Stimulated activated CD4-positive, alpha-beta T cell treated with anti-CD3 and anti-CD28 coated beads, Interleukin-1b, Interleukin-23, amount 100 ng/mL, for 1 hour (primary cell): ENCODE measurements around the gene ZNF93.
"Not testable (repeated sequence)": the region's sequence is repeated elsewhere in the genome, so short reads cannot be mapped to it uniquely, and the experiment has no call there.

Source experiments
- DNase-seq, 2 donors: peaks; one replicate each; pipeline ENCODE4 v3.0.0-alpha.2; 2020; ENCODE audit warnings: low read depth in 2 of 2

ZNF93 gene

DNA sequence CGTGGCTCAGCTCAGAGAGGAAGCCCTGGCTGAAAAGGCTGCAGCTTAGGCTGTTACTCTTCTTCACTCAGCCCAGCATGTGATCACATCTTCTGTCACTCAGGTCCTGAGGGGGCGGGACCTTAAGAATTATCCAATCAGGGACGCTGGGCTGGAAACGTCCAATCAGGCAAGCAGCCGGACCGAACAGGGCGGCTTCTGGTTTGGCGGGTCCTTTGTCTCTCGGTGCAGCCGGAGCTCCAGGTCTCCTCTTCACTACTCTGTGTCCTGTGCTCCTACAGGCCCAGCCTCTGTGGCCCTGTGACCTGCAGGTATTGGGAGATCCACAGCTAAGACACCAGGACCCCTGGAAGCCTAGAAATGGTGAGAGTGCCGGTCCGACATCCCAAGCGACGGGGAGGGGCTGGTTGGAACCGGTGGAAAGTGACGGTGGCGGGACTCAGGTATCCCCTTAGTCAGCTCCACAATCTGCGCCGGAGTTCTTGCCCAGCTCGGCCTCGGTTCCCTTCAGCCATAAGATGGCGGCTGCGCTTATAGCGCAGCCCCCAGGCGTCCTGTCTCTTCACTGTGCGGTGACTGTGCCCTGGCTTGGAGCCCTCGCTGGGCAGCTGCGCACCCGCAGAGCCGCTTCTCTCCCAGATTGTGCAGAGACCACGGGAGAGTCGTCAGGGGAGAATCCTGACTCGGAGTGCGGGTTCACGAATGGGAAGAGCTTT, at the start of gene ZNF93:
Gene ZNF93, plus strand, starts transcription at position 218 of the 716 bp plus-strand sequence. Its CDS starts 143 bp downstream, at position 361.
- peak; percentile 68 to 73 for DNase-seq

DNA sequence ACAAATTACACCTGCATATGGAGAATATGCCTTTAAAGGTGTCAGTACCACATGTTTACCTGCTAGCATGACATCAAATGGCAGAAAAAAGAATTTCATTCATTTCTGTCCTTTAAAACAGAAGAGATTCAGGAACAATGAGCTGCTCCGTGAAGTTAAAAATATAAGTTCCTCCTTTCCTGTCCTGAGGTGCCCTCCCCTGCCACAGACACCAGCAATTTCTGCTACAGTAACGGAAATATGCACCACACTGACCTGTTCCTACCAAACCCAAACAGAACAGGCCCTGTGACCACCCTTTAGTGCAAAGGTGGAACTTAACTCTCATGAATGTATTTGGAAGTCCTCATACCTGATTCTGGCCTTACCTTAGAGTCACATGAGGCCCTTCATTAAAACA, 49.0 kb upstream of the ZNF93 start:
- DNase-seq: not testable (repeated sequence)

DNA sequence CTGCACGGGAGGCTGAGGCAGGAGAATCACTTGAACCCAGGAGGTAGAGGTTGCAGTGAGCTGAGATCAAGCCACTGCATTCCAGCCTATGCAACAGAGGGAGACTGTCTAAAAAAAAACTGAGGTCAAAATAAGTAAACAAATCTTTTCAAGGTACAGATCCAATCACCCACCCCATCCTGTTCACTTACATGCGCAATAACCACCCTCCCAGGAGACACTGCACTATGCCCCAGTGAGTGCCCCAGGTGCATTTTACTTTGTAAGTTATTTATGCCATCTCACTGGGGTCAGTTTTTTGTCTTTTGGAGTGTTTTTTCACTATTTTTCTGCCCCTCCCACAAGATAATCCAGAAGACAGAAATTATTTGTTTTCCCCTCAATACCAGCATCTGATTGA, 42.0 kb upstream of the ZNF93 start:
- no peak for DNase-seq

GRCh38 chr19:19860756-19861390, 39.9 kb upstream of the ZNF93 start:
- DNase-seq: peak in 1 of 2 donors; percentile 10

- peak; percentile 77 to 90 for DNase-seq
Measured at GRCh38 chr19:19865750-19866610, 34.8 kb upstream of the ZNF93 start, which contains the start of gene ZNF253. TSS of gene ZNF253 (plus strand) at chr19:19865882. CDS start at chr19:19865997, 115 bp downstream.

DNA sequence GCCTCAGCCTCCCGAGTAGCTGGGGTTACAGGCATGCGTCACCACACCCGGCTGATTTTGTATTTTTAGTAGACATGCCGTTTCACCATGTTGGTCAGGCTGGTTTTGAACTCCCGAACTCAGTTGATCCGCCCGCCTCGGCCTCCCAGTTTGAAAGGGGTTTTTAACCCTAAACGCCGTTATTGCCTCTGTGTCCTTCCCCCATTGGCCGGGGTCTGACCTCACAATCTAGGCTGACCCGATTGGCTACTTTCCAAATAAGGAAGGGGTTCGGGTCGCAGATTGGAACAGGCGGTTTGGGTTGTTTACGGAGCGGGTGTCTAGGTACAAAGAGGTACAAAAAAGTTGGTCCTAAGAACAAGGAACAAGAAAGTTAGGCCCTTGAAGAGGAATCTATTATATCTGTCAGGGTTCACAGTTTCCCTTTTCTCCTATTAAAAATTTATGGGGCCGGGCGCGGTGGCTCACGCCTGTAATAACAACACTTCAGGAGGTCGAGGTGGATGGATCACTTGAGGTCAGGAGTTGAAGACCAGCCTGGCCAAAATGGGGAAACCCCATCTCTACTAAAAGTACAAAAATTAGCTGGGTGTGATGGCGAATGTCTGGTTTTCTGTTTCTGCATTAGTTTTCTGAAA, 34.0 kb upstream of the ZNF93 start:
- DNase-seq: peak in 1 of 2 donors; percentile 19

GRCh38 chr19:19870086-19870485, 30.7 kb upstream of the ZNF93 start:
- DNase-seq: not testable (repeated sequence)

DNA sequence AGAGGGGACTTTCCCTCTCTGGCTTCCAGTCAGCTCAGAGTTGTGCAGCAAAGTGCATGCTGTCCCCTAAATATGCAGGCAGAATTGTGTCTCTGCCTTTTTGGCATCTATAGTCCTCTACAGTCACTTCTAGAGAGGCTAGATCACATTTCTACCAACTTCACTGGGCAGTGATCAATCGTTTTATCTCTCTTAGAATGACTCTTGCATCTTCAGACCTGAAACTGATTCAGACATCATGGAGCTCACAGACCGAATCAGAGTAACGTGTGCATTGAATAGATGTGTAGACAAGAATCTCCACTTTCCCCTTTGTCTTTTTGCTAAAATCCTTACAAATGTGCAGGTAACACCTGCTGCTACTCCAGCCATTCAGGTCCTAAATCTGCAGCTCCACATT, 28.8 kb upstream of the ZNF93 start:
- no peak for DNase-seq

DNA sequence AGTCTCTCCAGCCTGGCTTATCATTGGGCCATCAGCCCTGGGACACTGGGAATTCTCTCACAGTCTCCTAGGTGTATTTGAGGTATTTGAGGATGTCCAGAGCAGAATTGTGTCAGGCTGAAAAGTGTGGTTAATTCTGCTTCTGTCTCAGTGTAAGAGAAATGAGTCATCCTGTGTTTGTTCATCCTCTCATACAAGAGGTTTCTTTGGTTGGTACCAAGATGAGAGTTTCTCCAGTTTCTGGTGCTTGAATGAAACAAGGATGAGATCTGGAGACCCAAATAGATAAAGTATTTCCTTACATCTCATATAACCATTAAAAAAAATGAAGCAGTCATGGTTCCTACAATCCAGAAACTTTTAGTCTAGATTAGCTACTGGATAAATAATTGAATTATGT, 27.4 kb upstream of the ZNF93 start:
- DNase-seq: no peak

DNA sequence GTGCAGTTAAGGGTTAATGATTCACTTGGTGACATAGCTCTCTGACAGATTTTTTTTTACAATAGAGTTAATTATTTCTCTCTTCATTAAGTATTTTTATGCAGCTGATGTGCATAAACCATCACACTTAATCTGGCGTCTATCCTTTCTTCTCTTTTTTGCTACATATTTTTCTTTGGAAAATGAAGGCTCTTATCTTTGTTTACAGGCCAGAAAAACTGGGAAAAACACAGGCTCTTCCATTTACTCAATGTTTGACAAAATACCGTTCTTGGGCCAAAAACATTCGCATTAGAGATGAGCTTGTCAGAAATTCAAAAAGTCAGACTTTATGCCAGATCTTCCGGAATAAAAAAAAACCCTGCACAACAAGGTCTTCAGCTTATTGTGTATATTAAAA, 23.0 kb upstream of the ZNF93 start:
- no peak for DNase-seq

DNA sequence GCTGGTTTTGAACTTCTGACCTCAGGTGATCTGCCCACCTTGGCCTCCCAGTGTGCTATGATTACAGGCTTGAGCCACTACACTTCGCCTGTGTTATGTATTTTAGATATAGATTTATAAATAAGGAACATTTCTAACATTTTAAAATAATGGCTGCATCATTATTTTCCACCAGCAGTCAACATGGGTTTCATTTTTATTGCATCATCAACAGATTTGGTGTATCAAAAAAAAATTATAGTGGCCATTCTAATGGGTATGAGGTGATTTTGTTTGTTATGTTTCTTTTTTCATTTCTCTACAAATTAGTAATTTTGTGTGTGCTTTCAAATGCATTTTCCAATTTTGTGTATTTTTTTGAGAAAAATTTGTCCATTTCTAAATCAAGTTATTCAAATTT, 16.2 kb upstream of the ZNF93 start:
- no peak for DNase-seq

- not testable (repeated sequence) for DNase-seq
Measured at GRCh38 chr19:19892055-19892941, 8.4 kb upstream of the ZNF93 start.

- no peak for DNase-seq
Measured at GRCh38 chr19:19900139-19900728, 512 bp upstream of the ZNF93 start.

DNA sequence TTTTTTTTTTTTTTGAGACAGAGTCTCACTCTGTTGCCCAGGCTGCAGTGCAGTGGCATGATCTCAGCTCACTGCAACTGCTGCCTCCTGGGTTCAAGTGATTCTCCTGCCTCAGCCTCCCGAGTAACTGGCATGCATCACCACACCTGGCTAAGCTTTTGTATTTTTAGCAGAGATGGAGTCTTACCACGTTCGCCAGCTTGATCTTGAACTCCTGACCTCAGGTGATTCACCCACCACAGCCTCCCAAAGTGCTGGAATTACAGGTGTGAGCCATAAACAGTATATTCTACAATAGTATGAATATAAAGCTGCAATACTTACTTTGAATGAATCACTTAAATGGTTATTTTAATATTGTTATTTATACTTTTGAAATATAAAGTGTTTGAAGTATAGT, 6.8 kb downstream of the ZNF93 start:
- DNase-seq: not testable (repeated sequence)

- no peak for DNase-seq
Measured at GRCh38 chr19:19909654-19910053, 8.9 kb downstream of the ZNF93 start.

DNA sequence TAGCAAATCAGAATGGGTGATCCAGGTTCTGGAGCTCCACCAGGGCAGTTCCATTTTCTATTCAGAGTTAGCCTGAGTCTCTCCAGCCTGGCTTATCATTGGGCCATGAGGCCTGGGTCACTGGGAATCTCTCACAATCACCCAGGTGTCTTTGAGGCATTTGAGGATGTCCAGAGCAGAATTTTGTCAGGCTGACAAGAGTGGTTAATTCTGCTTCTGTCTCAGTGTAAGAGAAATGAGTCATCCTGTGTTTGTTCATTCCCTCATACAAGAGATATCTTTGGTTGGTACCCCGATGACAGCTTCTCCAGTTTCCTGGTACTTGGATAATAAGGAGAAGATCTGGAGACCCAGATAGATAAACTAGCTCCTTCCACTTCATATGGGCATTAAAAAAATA, 10.4 kb downstream of the ZNF93 start:
- DNase-seq: no peak

DNA sequence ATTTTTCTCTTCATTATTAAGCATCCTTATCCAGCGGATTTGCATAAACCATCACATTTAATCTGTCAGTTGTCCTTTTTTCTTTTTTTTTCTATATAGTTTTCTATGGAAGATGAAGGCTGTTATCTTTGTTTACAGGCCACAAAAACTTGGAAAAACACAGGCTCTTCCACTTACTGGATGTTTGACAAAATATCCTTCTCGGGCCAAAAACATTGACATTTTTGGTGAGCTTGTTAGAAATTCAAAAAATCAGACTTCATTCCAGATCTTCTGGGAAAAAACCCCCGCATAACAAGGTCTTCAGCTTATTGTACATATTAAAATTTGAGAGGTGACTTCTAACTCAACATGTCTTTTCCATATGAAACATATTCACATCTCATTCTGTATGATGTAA, 13.8 kb downstream of the ZNF93 start:
- no peak for DNase-seq

GRCh38 chr19:19930417-19930816, 29.7 kb downstream of the ZNF93 start:
- DNase-seq: not testable (repeated sequence)

DNA sequence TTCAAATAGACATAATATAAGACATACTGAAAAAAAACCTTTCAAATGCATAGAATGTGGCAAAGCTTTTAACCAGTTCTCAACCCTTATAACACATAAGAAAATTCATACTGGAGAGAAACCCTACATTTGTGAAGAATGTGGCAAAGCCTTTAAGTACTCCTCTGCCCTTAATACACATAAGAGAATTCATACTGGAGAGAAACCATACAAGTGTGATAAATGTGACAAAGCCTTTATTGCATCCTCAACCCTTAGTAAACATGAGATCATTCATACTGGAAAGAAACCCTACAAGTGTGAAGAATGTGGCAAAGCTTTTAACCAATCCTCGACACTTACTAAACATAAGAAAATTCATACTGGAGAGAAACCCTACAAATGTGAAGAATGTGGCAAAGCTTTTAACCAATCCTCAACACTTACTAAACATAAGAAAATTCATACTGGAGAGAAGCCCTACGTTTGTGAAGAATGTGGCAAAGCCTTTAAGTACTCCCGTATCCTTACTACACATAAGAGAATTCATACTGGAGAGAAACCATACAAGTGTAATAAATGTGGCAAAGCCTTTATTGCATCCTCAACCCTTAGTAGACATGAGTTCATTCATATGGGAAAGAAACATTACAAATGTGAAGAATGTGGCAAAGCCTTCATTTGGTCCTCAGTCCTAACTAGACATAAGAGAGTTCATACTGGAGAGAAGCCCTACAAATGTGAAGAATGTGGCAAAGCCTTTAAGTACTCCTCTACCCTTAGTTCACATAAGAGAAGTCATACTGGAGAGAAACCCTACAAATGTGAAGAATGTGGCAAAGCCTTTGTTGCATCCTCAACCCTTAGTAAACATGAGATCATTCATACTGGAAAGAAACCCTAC, 32.9 kb downstream of the ZNF93 start:
- not testable (repeated sequence) for DNase-seq
